Stimulated activated CD4-positive, alpha-beta T cell treated with anti-CD3 and anti-CD28 coated beads, Interleukin-12 subunit alpha, Interleukin-12 subunit beta, amount 100 ng/mL, for 24 hours (primary cell): Measurements from ENCODE around the gene PCGF5.
"Not testable (repeated sequence)": the region's sequence is repeated elsewhere in the genome, so short reads cannot be mapped to it uniquely, and the experiment has no call there.

Experiments used
- DNase-seq, 2 experiments: peaks; one replicate each; pipeline ENCODE4 v3.0.0-alpha.2; 2020; ENCODE audit warnings: low read depth in 2 of 2

The PCGF5 gene

GRCh38 chr10:91210014-91210413 is 10.4 kb upstream of the PCGF5 start:
- DNase-seq = no peak

GRCh38 chr10:91210435-91210834 is 10.0 kb upstream of the PCGF5 start:
- no peak for DNase-seq

DNA sequence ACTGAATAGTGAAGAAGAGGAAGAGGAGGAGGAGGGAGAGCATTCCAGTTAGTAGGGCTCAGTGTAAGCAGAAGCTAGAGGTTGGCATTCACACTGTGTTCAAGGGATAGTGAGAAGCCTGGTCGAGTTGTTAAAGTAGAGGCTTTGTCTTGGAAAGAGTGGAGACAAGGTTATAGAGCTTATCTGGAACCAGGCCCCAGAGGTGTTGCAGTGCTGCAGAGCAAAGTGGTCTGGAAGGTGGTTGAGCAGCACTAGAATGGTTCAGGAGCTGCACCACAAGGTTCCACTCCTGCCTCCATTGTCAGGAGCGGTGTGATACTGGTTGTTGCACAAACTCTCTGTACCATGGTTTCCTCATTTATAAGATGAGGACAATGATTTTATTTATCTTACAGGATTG is 8.8 kb upstream of the PCGF5 start:
- no peak for DNase-seq

DNA sequence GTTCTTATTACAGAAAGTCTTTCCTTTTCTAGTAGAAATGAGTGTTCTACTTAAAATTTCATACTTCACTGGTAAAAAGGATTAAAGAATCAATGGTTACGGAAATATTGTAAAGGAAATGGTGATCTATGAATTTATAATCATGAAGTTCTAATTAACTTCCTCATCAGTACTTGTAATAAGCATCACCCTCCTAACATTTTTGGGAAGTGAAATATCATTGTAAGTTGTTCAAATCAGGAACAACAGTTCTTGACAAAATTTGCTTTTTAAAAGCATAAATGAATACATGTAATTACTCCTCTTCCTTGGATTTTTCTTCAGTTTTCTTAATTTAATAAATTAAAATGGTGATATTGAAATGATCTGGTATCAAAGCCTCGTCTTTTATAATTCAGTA is 5.6 kb upstream of the PCGF5 start:
- DNase-seq = no peak

DNA sequence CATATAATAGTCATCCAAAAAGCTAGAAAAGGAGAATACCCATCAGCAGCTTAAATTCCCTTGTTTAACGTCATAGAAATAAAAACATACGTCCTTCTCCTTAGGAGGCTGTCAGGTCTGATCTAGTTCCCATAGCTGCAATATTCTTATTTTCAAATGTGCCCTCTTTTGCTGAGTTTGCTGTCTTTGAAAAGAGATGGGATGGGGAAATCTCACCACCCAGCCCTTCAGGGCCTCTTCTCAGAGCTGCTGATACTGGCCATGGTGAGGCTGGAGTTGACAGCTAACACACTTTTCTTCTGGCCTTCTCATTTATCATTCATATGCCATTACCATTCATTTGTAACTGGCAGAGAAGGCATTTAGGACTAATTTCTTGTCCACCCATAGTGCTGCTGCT is 5.1 kb upstream of the PCGF5 start:
- DNase-seq = no peak

GRCh38 chr10:91219371-91220193 is 881 bp upstream of the PCGF5 start:
- DNase-seq = no peak

- DNase-seq = no peak
These were observed 652 bp downstream of the PCGF5 start for GRCh38 chr10:91220954-91221675.

- no peak for DNase-seq
These were observed 5.6 kb downstream of the PCGF5 start for GRCh38 chr10:91226093-91226492.

GRCh38 chr10:91227576-91227975 is 7.1 kb downstream of the PCGF5 start:
- no peak for DNase-seq

DNA sequence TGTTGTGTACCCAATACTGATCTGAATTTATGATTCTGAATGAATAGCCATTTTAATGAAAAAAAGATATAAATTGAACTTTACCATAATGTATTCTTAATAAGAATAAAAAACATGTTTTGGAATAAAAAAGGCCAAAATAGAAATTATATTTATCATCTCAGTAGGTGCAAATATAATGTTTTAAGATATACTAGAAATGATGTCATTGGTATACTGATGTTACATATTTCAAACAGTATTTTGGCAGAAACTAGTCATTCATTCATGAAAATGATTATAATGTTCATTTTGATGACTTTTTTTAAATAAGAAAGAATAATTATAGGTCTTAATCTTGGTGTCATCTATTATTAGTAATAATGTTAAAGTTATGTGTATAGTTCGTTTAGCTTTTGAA is 9.2 kb downstream of the PCGF5 start:
- DNase-seq = no peak

DNA sequence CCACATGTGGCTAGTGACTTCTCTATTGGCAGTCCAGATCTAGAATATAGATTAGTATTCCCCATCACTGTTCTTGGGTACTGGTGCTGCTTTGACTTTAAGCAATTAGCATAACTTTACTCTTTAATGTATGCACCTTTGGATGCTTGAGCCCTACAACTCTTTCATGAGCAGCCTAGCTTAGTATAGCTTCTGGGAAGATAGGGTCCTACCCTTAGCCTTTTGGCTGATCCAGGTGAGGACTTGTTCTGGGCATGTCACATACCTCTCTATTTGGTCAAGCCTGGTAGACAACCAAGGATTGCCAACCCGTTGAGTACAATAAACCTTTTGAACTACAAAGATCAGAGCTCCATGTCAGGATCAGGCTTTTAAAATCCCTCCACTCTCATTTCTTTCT is 17.7 kb downstream of the PCGF5 start:
- DNase-seq = no peak

DNA sequence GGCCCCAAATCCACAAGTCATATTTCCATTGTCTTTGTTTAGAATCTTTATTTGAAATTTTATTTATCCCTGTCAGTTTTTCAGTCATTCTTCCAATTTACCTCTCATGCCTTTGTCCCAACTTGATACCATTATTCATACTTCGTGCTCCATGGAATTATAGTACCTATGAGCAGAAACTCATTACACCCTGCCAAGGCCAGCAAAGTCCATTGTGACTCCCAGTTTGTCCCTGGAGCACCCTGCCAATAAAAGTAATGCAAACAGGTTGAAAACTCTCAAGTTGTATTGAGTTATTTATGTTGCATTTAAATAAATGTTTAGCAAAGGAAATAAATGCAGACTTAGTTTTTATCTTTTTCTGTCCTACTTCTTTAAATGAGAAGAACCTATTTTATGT is 19.3 kb downstream of the PCGF5 start:
- no peak for DNase-seq

DNA sequence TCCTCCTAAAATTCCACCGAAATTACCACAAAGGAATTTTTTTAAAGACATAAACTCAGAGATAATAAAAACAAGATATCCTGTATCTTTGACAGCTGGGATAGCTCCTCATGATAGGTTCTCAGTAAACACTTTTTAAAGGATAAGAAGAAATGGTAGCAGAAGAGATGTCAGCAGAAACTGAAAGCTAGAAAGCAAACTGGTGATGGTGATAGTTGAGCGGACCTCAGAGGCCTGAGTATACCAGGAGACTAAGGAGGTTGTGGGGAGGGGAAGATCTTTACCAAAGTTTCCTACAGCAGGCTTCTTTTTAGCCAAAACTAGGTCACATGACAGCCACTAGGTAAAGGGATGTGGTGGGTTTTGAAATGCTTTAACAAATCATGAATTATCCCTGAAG is 22.5 kb downstream of the PCGF5 start:
- no peak for DNase-seq

- no peak for DNase-seq
These were observed 27.1 kb downstream of the PCGF5 start for GRCh38 chr10:91247360-91248111.

DNA sequence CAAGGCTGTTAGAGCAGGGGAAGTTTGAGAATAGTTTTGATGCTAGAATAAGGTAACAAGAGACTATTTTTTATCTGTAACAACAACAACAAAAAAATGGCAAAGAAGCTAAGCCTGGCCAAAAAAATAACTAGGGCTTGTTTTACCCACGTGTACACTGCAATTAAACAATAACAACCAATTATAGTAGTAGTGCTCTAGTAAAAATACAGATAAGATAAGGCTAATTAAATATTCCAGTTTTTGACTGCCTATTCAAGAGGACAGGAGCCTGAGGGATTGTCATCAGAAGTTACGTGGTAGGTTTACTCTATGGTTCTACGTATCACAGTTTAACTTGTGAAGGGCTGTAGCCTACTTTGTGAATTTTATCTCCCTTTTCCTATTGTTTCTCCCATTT is 29.2 kb downstream of the PCGF5 start:
- DNase-seq = no peak

- DNase-seq = no peak
These were observed 29.9 kb downstream of the PCGF5 start for GRCh38 chr10:91250341-91250740.

- DNase-seq = peak; percentile 9 to 17
These were observed 31.1 kb downstream of the PCGF5 start for GRCh38 chr10:91251430-91252056.

DNA sequence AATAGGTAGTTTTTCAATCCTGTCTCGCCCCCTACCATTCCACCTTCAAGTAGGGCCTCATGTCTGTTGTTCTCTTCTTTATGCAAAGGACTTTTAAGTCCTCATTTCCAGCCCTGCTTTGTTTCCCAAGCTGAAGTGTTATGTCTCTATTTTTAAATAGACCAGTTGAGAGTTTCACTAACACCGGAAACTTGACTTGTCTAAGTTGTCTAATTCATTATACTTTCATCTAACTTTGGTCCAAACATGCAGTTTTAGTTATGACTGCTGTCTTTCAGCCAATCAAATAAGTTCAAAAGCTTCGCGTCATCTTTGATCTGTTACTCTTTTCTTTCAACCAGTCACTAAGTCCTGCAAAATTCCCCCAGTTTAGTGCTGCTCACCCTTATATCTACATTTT is 32.8 kb downstream of the PCGF5 start:
- no peak for DNase-seq

GRCh38 chr10:91257310-91257709 is 36.8 kb downstream of the PCGF5 start:
- no peak for DNase-seq

DNA sequence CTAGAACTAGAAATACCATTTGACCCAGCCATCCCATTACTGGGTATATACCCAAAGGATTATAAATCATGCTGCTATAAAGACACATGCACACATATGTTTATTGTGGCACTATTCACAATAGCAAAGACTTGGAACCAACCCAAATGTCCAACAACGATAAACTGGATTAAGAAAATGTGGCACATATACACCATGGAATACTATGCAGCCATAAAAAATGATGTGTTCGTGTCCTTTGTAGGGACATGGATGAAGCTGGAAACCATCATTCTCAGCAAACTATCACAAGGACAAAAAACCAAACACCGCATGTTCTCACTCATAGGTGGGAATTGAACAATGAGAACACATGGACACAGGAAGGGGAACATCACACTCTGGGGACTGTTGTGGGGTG is 40.0 kb downstream of the PCGF5 start:
- DNase-seq = not testable (repeated sequence)

DNA sequence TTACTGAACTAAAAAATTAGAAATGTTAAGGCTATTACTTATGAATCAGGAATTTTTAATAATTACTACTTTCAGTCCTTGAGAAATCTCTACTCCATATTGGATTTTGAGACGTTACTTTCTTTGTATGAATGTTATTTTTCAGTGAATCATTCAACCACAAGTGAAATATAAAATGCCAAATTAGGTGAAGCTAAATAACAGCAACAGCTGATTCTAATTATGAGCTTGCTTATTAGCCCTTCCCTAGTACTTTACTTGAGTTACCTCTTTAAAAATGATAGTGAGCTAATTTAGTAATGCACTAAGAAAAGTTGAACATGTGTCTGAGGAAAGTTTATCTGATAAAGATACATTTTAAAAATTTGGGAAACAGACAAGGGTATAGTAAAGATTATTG is 51.4 kb downstream of the PCGF5 start:
- no peak for DNase-seq

GRCh38 chr10:91284486-91285090 is 64.1 kb downstream of the PCGF5 start:
- DNase-seq = no peak
